HepG2 (cell line): ENCODE results near the gene AP5Z1. TPM values are rescaled to one million over a fixed set of nuclear protein-coding genes. Genes with fewer than 3 reads are reported as not detected.

Experiments
- ATAC-seq: fragments of 200-7000 bp; cut with Tn5 transposase; 3 replicates; pipeline ENCODE4 v1.9.1; 2020; ENCODE audit warnings: mild to moderate bottlenecking, moderate library complexity
- BruUV-seq: library from RNA; stranded (reverse); fragments of 400-500 nt; replicated peaks from 2 replicates; lab custom pipeline; 2021; lab: Mats Ljungman, UMichigan
- CTCF ChIA-PET: fragments of 300-600 bp; formaldehyde crosslinking; extraction: SDS; loops from one replicate; lab custom pipeline; 2021; ENCODE audit warnings: low total read pairs, inconsistent platforms, low intra/inter-chr PET ratio; lab: Yijun Ruan, JAX
- POLR2A ChIA-PET: fragments of 350-600 bp; sonication (Branson Sonifier 250); formaldehyde crosslinking; loops from one replicate; lab custom pipeline; 2020; ENCODE audit warnings: antibody characterized with exemption, inconsistent platforms; lab: Yijun Ruan, JAX
- DNase-seq: peaks from one replicate; pipeline ENCODE4 v3.0.0-alpha.2; 2015; ENCODE audit warnings: low spot score
- FAIRE-seq: peaks from 3 replicates; lab custom pipeline; 2011; peaks lifted over from hg19 to GRCh38; lab: Jason Lieb, UNC
- H2AFZ ChIP-seq: one replicate; pipeline ENCODE4 v1.6.1; 2011; ENCODE audit warnings: low read length, inconsistent platforms
- H3K27ac ChIP-seq: fragments of 300-600 bp; 3 replicates; pipeline ENCODE4 v1.8.0; 2011; ENCODE audit warnings: mixed run types, mild to moderate bottlenecking, mixed read lengths, low read length, inconsistent platforms; ENCODE audit not compliant: insufficient read depth; ENCODE audit errors: extremely low read length
- H3K27me3 ChIP-seq, 2 experiments: fragments of 200-600 bp in 1 of 2; 2 replicates in 1 of 2; 3 replicates in 1 of 2; pipeline versions ENCODE4 v1.6.0 to v1.8.0; 2011; ENCODE audit warnings: low read length in 2 of 2, mild to moderate bottlenecking in 2 of 2, moderate library complexity in 2 of 2, inconsistent platforms in 1 of 2; ENCODE audit not compliant: insufficient read depth in 2 of 2, control insufficient read depth in 1 of 2
- H3K36me3 ChIP-seq, 2 experiments: fragments of 200-600 bp in 1 of 2; replicated peaks in 1 of 2; 2 replicates in 1 of 2; 3 replicates in 1 of 2; pipeline versions ENCODE4 v1.5.1 to v1.8.0; 2011; ENCODE audit warnings: low read length in 2 of 2, inconsistent platforms in 1 of 2; ENCODE audit not compliant: insufficient read depth in 2 of 2, control insufficient read depth in 1 of 2
- H3K4me1 ChIP-seq: 2 replicates; pipeline ENCODE4 v1.5.1; 2012; ENCODE audit warnings: low read length, inconsistent platforms; ENCODE audit not compliant: insufficient read depth
- H3K4me2 ChIP-seq: 2 replicates; pipeline ENCODE4 v1.6.0; 2011; ENCODE audit warnings: low read depth, low read length, inconsistent platforms
- H3K4me3 ChIP-seq, 3 experiments: fragments of 200-600 bp in 1 of 3; sonication (generic), shearing (Covaris generic) in 1 of 3; replicated peaks in 1 of 3; 2 replicates each; pipeline ENCODE4 v1.5.1; 2011 to 2016; ENCODE audit warnings: low read length in 3 of 3, inconsistent platforms in 2 of 3, low read depth in 2 of 3, mild to moderate bottlenecking in 2 of 3, control low read depth in 1 of 3, mixed read lengths in 1 of 3; ENCODE audit not compliant: insufficient read depth in 1 of 3
- H3K79me2 ChIP-seq: one replicate; pipeline ENCODE4 v1.6.1; 2011; ENCODE audit warnings: low read length, inconsistent platforms; ENCODE audit not compliant: insufficient read depth
- H3K9ac ChIP-seq: 2 replicates; pipeline ENCODE4 v1.6.0; 2011; ENCODE audit warnings: mild to moderate bottlenecking, low read depth, low read length, inconsistent platforms; ENCODE audit not compliant: insufficient read depth
- H3K9me3 ChIP-seq: 2 replicates; pipeline ENCODE4 v1.5.1; 2012; ENCODE audit warnings: mild to moderate bottlenecking, low read length
- H4K20me1 ChIP-seq: 2 replicates; pipeline ENCODE4 v1.6.0; 2011; ENCODE audit warnings: inconsistent platforms, mild to moderate bottlenecking, low read length, moderate library complexity; ENCODE audit not compliant: insufficient read depth
- ATAD3A ChIP-seq: sonication (generic); formaldehyde crosslinking; IDR thresholded peaks from 2 replicates; pipeline ENCODE4 v1.4.0; 2020; ENCODE audit warnings: missing genetic modification reagents
- ATF7-NPFF ChIP-seq: sonication (generic); formaldehyde crosslinking; IDR thresholded peaks from 2 replicates; pipeline ENCODE4 v1.8.1; 2023; ENCODE audit warnings: mild to moderate bottlenecking, low read depth, missing genetic modification reagents, moderate library complexity
- BHLHE40 ChIP-seq: IDR thresholded peaks from 2 replicates; pipeline ENCODE4 v1.6.1; 2011; ENCODE audit warnings: low read length, improper control_type of control experiment
- CEBPB ChIP-seq: IDR thresholded peaks from 2 replicates; pipeline ENCODE4 v1.6.1; 2011; ENCODE audit warnings: low read depth, low read length, improper control_type of control experiment, borderline replicate concordance
- GMEB2 ChIP-seq: IDR thresholded peaks from 2 replicates; pipeline ENCODE4 v1.6.1; 2016; ENCODE audit warnings: missing biosample characterization, missing genetic modification reagents, low read depth
- KAT2B ChIP-seq: fragments of 150-350 bp; IDR thresholded peaks from 2 replicates; pipeline ENCODE4 v1.6.1; 2014; ENCODE audit warnings: low read depth, low read length, borderline replicate concordance
- MATR3 ChIP-seq: sonication (generic); formaldehyde crosslinking; IDR thresholded peaks from 2 replicates; pipeline ENCODE4 v1.4.0; 2020; ENCODE audit warnings: missing genetic modification reagents
- PREB ChIP-seq: sonication (generic); formaldehyde crosslinking; IDR thresholded peaks from 2 replicates; pipeline ENCODE4 v1.4.0; 2020; ENCODE audit warnings: missing genetic modification reagents
- SP1 ChIP-seq, 2 experiments: fragments of 450-650 bp in 1 of 2; sonication (generic) in 1 of 2; formaldehyde crosslinking in 1 of 2; IDR thresholded peaks; 2 replicates each; pipeline versions ENCODE4 v1.4.0 to v1.6.1; 2016 to 2020; ENCODE audit warnings: missing genetic modification reagents in 1 of 2
- TBX2 ChIP-seq: sonication (generic); formaldehyde crosslinking; IDR thresholded peaks from 2 replicates; pipeline ENCODE4 v1.5.0; 2020; ENCODE audit warnings: missing genetic modification reagents, mild to moderate bottlenecking, borderline replicate concordance
- USF2 ChIP-seq, 2 experiments: sonication (generic) in 1 of 2; formaldehyde crosslinking in 1 of 2; IDR thresholded peaks; 2 replicates each; pipeline versions ENCODE4 v1.5.1 to v1.6.1; 2011 to 2020; ENCODE audit warnings: borderline replicate concordance in 1 of 2, low read depth in 1 of 2, low read length in 1 of 2, mild to moderate bottlenecking in 1 of 2, missing genetic modification reagents in 1 of 2, moderate library complexity in 1 of 2
- ZBTB8A ChIP-seq: sonication (generic); formaldehyde crosslinking; IDR thresholded peaks from 2 replicates; pipeline ENCODE4 v1.4.0; 2020; ENCODE audit warnings: mild to moderate bottlenecking, low read depth, missing genetic modification reagents, borderline replicate concordance
- ZNF333 ChIP-seq: sonication (generic); formaldehyde crosslinking; IDR thresholded peaks from 2 replicates; pipeline ENCODE4 v1.4.0; 2020; ENCODE audit warnings: mild to moderate bottlenecking, missing genetic modification reagents, borderline replicate concordance
- ZNF549 ChIP-seq: sonication (generic); formaldehyde crosslinking; IDR thresholded peaks from 2 replicates; pipeline ENCODE4 v1.5.0; 2020; ENCODE audit warnings: missing genetic modification reagents
- ZNF703 ChIP-seq: sonication (generic); formaldehyde crosslinking; IDR thresholded peaks from 2 replicates; pipeline ENCODE4 v1.5.1; 2020; ENCODE audit warnings: missing genetic modification reagents, mild to moderate bottlenecking, moderate library complexity, borderline replicate concordance
- WGBS: methylation state at CpG from one replicate; pipeline ENCODE4 v1.1.6; 2017; ENCODE audit warnings: low lambda C conversion rate; 5-methylcytosine and 5-hydroxymethylcytosine counted together
- in situ Hi-C: cut with HindIII; loops from 2 replicates; pipeline ENCODE4 v1.10.0; 2017; ENCODE audit warnings: low pct_unique_long_range_greater_than_20kb; ENCODE audit not compliant: extremely low pct_ligation_motif_present
- intact Hi-C: fragments of 100-400 bp; cut with micrococcal nuclease; formaldehyde crosslinking; loops from one replicate; pipeline ENCODE4 v1.10.0; 2022; ENCODE audit not compliant: unreplicated experiment
- polyA plus RNA-seq, 8 experiments: library from polyadenylated mRNA; depleted of rRNA in 3 of 8; stranded (reverse) in 7 of 8; unstranded in 1 of 8; fragments of >200 nt; fragmentation: Illumina TruSeq in 4 of 8; extraction: Trizol in 4 of 8; gene quantifications; 2 replicates each; pipeline versions ENCODE4 v1.2.1 to v1.2.3, GENCODE V29; 2011 to 2016; ENCODE audit warnings: low read depth in 4 of 8, missing spikeins in 1 of 8, mixed read lengths in 1 of 8; ENCODE audit not compliant: insufficient read depth in 1 of 8
- total RNA-seq, 5 experiments: library from RNA; depleted of rRNA; stranded (reverse); fragments of >200 nt; fragmentation: Illumina TruSeq; extraction: Trizol; gene quantifications; 2 replicates each; pipeline ENCODE4 v1.2.3, GENCODE V29; 2016; ENCODE audit warnings: low read depth in 1 of 5

The AP5Z1 gene
- total and polyA plus RNA-seq, 2 of the 13 experiments (the other 11 are each of a cell fraction or from before 2014, with no cell fraction given) = 9.3 to 15.1 TPM

- Histone ChIP-seq H3K4me1 (no peaks in the 10 kb centered on the region), H3K4me2 (no peak overlapping the region), H2AFZ (no peak overlapping the region), H3K4me3 (no peak overlapping the region), H3K9ac (no peak overlapping the region), H3K27ac (no peak overlapping the region), H3K36me3 (no peaks in the 10 kb centered on the region), H3K27me3 (peaks cover 3 to 25% of the 10 kb centered on the region in 2 experiments; a peak in 4 of 5 replicates), H4K20me1 (no peaks in the 10 kb centered on the region), H3K79me2 (no peaks in the 10 kb centered on the region), H3K9me3 (no peaks in the 10 kb centered on the region)
- 87% methylated on average over 15 of the region's 16 CpGs for WGBS
- FAIRE-seq (no peak), ATAC-seq (no peak), DNase-seq (no peak)
- ChIA-PET POLR2A (no interaction called here), CTCF (no interaction called here)
- in situ Hi-C loops (loop anchor here (5.0 kb wide), 1 partner anchor 255 kb away; no protein-coding TSS in a partner anchor), intact Hi-C loops (no loop called here)
- no peak for TF ChIP-seq MATR3
- TF ChIP-seq ATAD3A = no peak
- TF ChIP-seq TBX2 = no peak
- TF ChIP-seq CEBPB = no peak
- no peak for TF ChIP-seq ZNF333 (CRISPR knock-in tag)
- TF ChIP-seq ATF7-NPFF = no peak
- TF ChIP-seq KAT2B = no peak
- TF ChIP-seq BHLHE40 = no peak
- TF ChIP-seq ZNF703 (CRISPR knock-in tag) = no peak
- no peak for TF ChIP-seq ZNF549
- no TSS peak for BruUV-seq
These were observed 57.3 kb downstream of the AP5Z1 start for GRCh38 chr7:4832711-4833110.

- intact Hi-C loops = no loop called here
- BruUV-seq = no TSS peak
- Histone ChIP-seq H3K79me2 (no peaks in the 10 kb centered on the region), H3K36me3 (no peaks in the 10 kb centered on the region), H2AFZ (no peak overlapping the region), H3K9ac (no peak overlapping the region), H3K4me2 (no peak overlapping the region), H3K27ac (no peak overlapping the region), H3K9me3 (no peaks in the 10 kb centered on the region), H3K27me3 (peaks cover 3 to 27% of the 10 kb centered on the region in 2 experiments; a peak in 4 of 5 replicates), H3K4me1 (peaks cover under 1% of the 10 kb centered on the region; the same call in 1 of the 2 replicates), H3K4me3 (no peak overlapping the region), H4K20me1 (no peaks in the 10 kb centered on the region)
- DNase-seq (no peak), ATAC-seq (no peak), FAIRE-seq (no peak)
- 22% methylated on average over 11 of the region's 17 CpGs for WGBS
- ChIA-PET CTCF (no interaction called here), POLR2A (no interaction called here)
- in situ Hi-C loops = loop anchor here (5.0 kb wide), 1 partner anchor 254 kb away; no protein-coding TSS in a partner anchor
- TF ChIP-seq PREB (no peak), ZBTB8A (no peak), GMEB2 (CRISPR knock-in tag) (no peak), USF2 (IDR thresholded peaks at IDR 0.05; ENCODE audit: low read depth, low read length) (no peak), USF2 (CRISPR knock-in tag; IDR thresholded peaks at IDR 0.05; ENCODE audit: borderline replicate concordance) (no peak), SP1 (IDR thresholded peaks at IDR 0.05) (no peak), SP1 (CRISPR knock-in tag; IDR thresholded peaks at IDR 0.05) (no peak)
These were observed 57.8 kb downstream of the AP5Z1 start for GRCh38 chr7:4833176-4833575.
